ENCODE data around the gene PTPN23.

DNA sequence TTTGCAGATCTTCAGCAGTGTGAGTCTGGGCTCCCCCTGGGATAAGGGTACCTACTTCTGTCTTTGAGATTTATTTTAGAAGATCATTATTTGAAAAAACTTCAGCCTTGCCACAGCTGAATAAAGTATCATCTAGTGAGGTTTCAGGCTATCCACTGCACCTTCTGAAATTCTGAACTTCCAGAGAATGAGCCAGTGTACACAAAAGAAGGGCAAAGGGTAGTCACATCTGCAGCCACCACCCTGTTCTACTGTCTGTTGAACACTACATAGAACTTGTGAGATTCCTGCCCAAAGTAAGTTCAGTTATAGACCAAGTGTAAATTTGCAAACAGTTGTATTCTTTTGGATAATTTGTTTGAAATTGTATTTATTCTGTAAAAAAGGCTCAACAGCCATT is 38.0 kb upstream of the PTPN23 start:
- TF ChIP-seq, protein P1, sequence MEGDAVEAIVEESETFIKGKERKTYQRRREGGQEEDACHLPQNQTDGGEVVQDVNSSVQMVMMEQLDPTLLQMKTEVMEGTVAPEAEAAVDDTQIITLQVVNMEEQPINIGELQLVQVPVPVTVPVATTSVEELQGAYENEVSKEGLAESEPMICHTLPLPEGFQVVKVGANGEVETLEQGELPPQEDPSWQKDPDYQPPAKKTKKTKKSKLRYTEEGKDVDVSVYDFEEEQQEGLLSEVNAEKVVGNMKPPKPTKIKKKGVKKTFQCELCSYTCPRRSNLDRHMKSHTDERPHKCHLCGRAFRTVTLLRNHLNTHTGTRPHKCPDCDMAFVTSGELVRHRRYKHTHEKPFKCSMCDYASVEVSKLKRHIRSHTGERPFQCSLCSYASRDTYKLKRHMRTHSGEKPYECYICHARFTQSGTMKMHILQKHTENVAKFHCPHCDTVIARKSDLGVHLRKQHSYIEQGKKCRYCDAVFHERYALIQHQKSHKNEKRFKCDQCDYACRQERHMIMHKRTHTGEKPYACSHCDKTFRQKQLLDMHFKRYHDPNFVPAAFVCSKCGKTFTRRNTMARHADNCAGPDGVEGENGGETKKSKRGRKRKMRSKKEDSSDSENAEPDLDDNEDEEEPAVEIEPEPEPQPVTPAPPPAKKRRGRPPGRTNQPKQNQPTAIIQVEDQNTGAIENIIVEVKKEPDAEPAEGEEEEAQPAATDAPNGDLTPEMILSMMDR (IDR thresholded peaks at IDR 0.05), result no peak
- no peak for TF ChIP-seq POLR2AphosphoS5 (IDR thresholded peaks at IDR 0.05)
- no peak for TF ChIP-seq POLR2A (IDR thresholded peaks at IDR 0.05)
